Measurements from ENCODE around the gene CCT3.

Gene CCT3

DNA sequence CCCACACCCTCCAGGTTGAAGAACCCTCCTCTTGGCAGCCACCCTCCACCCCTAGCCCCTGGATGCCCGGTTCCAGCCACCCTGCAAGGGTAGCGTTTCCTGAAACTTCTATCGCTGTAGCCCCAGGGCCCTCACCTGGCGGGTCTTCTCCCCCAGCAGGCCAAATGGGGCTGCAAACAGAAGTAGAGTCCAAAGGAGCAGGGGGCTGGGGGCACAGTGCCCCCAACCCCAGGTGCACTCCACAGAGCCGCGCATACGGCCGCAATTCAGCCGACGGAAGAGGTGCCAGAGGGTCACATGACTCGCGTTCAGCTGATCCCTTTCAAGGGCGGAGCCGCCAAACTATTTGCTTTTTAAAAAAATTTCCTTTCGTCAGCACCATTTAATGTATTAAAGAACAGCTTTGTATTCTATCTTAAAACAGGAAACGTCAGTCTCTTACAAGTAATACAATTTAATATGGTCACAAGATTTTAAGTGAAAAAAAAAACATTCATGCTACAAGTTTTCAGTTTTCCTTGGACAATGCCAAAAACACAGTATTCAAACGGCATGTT is 42.6 kb downstream of the CCT3 start, which contains the start of gene GLMP:
Gene GLMP (minus strand): TSS at position 289 of the 557 bp plus-strand sequence. CDS start 34 bp downstream, at position 255.
- H3K27me3 ChIP-seq (ENCODE audit: insufficient read depth, low read length, poor library complexity): no peaks in the 10 kb centered on the region
- DNase-seq: peak; percentile 64

DNA sequence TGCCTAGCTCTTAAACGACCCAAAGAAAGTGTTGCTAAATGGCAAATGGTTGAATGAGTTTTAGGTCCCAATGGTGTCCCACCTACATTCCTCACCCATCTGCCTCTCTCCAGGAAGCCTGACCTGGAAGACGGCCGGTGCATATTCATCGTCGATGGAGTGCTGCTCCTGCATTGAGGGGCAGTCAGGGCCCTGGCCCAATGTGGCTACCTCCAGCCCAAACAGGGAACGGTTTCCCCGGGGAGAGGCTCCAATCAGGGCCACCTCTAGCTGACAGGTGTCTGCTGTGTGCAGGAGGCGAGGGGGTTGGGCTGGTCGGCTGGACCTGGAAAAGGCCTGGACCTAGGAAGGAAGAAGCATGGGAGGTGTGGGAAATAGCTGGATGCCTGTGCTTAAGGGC is 44.2 kb downstream of the CCT3 start:
- Histone ChIP-seq H2AFZ (ENCODE audit: low read depth, low read length) (no peak overlapping the region), H3K9me3 (ENCODE audit: insufficient read depth, low read length, severe bottlenecking) (no peaks in the 10 kb centered on the region), H3K27ac (ENCODE audit: low read length) (no peak overlapping the region), H3K79me2 (ENCODE audit: insufficient read depth, low read length) (peaks cover 9% of the 10 kb centered on the region), H3K4me1 (ENCODE audit: insufficient read depth, low read length) (peaks cover 17% of the 10 kb centered on the region), H3K36me3 (ENCODE audit: insufficient read depth, low read length) (peaks cover 27% of the 10 kb centered on the region), H3K27me3 (ENCODE audit: insufficient read depth, low read length, poor library complexity) (no peaks in the 10 kb centered on the region), H3K4me3 (ENCODE audit: low read depth in 1 of 2, low read length in 2 of 2) (no peak overlapping the region), H3K9ac (ENCODE audit: low read depth, low read length) (no peak overlapping the region), H4K20me1 (ENCODE audit: insufficient read depth, low read length) (no peaks in the 10 kb centered on the region), H3K4me2 (ENCODE audit: insufficient read depth, low read length) (no peak overlapping the region)
- ATAC-seq (ENCODE audit: insufficient read depth, low read depth) (no peak), DNase-seq (no peak)
- TF ChIP-seq EZH2 (IDR thresholded peaks at IDR 0.05; ENCODE audit: borderline replicate concordance, low read depth, low read length, severe bottlenecking): no peak
- TF ChIP-seq, protein P1, sequence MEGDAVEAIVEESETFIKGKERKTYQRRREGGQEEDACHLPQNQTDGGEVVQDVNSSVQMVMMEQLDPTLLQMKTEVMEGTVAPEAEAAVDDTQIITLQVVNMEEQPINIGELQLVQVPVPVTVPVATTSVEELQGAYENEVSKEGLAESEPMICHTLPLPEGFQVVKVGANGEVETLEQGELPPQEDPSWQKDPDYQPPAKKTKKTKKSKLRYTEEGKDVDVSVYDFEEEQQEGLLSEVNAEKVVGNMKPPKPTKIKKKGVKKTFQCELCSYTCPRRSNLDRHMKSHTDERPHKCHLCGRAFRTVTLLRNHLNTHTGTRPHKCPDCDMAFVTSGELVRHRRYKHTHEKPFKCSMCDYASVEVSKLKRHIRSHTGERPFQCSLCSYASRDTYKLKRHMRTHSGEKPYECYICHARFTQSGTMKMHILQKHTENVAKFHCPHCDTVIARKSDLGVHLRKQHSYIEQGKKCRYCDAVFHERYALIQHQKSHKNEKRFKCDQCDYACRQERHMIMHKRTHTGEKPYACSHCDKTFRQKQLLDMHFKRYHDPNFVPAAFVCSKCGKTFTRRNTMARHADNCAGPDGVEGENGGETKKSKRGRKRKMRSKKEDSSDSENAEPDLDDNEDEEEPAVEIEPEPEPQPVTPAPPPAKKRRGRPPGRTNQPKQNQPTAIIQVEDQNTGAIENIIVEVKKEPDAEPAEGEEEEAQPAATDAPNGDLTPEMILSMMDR (IDR thresholded peaks at IDR 0.05; ENCODE audit: borderline replicate concordance, extremely low read depth, low read length, poor library complexity, severe bottlenecking): no peak

More for the DNA sequence above, 42.6 kb downstream of the CCT3 start, which contains the start of gene GLMP:
- ATAC-seq (ENCODE audit: insufficient read depth, low read depth): peak; percentile 85
- Histone ChIP-seq H3K4me1 (ENCODE audit: insufficient read depth, low read length) (peaks cover 17% of the 10 kb centered on the region), H3K9ac (ENCODE audit: low read depth, low read length) (peak within 1 kb of the TSS; percentile 65), H2AFZ (ENCODE audit: low read depth, low read length) (peak within 1 kb of the TSS; percentile 89), H3K79me2 (ENCODE audit: insufficient read depth, low read length) (peaks cover 9% of the 10 kb centered on the region), H3K27ac (ENCODE audit: low read length) (peak within 1 kb of the TSS; percentile 62), H3K4me2 (ENCODE audit: insufficient read depth, low read length) (peak within 1 kb of the TSS; percentile 89), H3K9me3 (ENCODE audit: insufficient read depth, low read length, severe bottlenecking) (no peaks in the 10 kb centered on the region), H4K20me1 (ENCODE audit: insufficient read depth, low read length) (no peaks in the 10 kb centered on the region), H3K36me3 (ENCODE audit: insufficient read depth, low read length) (peaks cover 23% of the 10 kb centered on the region), H3K4me3 (ENCODE audit: low read depth in 1 of 2, low read length in 2 of 2) (peak within 1 kb of the TSS; percentile 54 to 75; a peak in 3 of 4 replicates)
- TF ChIP-seq, protein P1 (IDR thresholded peaks at IDR 0.05; ENCODE audit: borderline replicate concordance, extremely low read depth, low read length, poor library complexity, severe bottlenecking): no peak
- TF ChIP-seq EZH2 (IDR thresholded peaks at IDR 0.05; ENCODE audit: borderline replicate concordance, low read depth, low read length, severe bottlenecking): no peak

DNA sequence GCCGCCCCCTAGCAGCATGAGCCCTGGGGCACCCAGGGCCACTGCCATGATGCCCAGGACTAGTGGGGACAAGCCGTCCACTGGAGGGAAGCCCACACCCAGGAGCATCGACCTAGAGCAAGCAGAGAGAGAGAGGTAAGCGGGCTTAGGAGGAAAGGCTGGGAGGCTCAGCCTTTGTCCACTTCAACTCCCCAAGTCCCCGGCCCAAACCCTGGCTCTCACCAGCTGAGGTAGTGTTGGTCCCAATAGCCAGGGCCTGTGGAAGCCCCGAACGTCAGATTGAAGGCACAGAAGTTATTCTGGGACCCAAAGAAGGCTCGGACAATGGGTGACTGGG is 45.0 kb downstream of the CCT3 start:
- H3K4me1 ChIP-seq (ENCODE audit: insufficient read depth, low read length): peaks cover 17% of the 10 kb centered on the region
- no peaks in the 10 kb centered on the region for H3K9me3 ChIP-seq (ENCODE audit: insufficient read depth, low read length, severe bottlenecking)
- no peak for DNase-seq
- no peaks in the 10 kb centered on the region for H4K20me1 ChIP-seq (ENCODE audit: insufficient read depth, low read length)
- TF ChIP-seq EZH2 (IDR thresholded peaks at IDR 0.05; ENCODE audit: borderline replicate concordance, low read depth, low read length, severe bottlenecking): no peak
- TF ChIP-seq, protein P1 (IDR thresholded peaks at IDR 0.05; ENCODE audit: borderline replicate concordance, extremely low read depth, low read length, poor library complexity, severe bottlenecking): no peak
- H3K36me3 ChIP-seq (ENCODE audit: insufficient read depth, low read length): peaks cover 27% of the 10 kb centered on the region
- no peak overlapping the region for H3K4me3 ChIP-seq (ENCODE audit: low read depth in 1 of 2, low read length in 2 of 2)
- no peak overlapping the region for H3K4me2 ChIP-seq (ENCODE audit: insufficient read depth, low read length)
- H3K79me2 ChIP-seq (ENCODE audit: insufficient read depth, low read length): peaks cover 9% of the 10 kb centered on the region
- no peaks in the 10 kb centered on the region for H3K27me3 ChIP-seq (ENCODE audit: insufficient read depth, low read length, poor library complexity)
- no peak overlapping the region for H2AFZ ChIP-seq (ENCODE audit: low read depth, low read length)
- no peak overlapping the region for H3K27ac ChIP-seq (ENCODE audit: low read length)
- ATAC-seq (ENCODE audit: insufficient read depth, low read depth): no peak
- H3K9ac ChIP-seq (ENCODE audit: low read depth, low read length): no peak overlapping the region

Data from DND-41 (cell line).